NCI-H1930 (cell line): ENCODE measurements around the gene SCYL1.
A peak's percentile ranks its signal among the peaks of the same experiment; 100 is the strongest.
"Not testable (repeated sequence)": the region's sequence is repeated elsewhere in the genome, so short reads cannot be mapped to it uniquely, and the experiment has no call there.

ENCODE experiments used
- DNase-seq, 2 experiments: peaks; one replicate each; lab custom pipeline; 2025; lab: John Stamatoyannopoulos, UW

SCYL1 gene

GRCh38 chr11:65506290-65506771 lies 18.6 kb upstream of the SCYL1 start:
- no peak for DNase-seq

GRCh38 chr11:65506772-65507505 lies 17.9 kb upstream of the SCYL1 start:
- DNase-seq = peak; percentile 74 to 83

GRCh38 chr11:65512311-65512710 lies 12.6 kb upstream of the SCYL1 start:
- not testable (repeated sequence) for DNase-seq

- DNase-seq = no peak
Observed at GRCh38 chr11:65516135-65516968, 8.5 kb upstream of the SCYL1 start.

GRCh38 chr11:65518941-65519549 lies 5.8 kb upstream of the SCYL1 start:
- DNase-seq = not testable (repeated sequence)

DNA sequence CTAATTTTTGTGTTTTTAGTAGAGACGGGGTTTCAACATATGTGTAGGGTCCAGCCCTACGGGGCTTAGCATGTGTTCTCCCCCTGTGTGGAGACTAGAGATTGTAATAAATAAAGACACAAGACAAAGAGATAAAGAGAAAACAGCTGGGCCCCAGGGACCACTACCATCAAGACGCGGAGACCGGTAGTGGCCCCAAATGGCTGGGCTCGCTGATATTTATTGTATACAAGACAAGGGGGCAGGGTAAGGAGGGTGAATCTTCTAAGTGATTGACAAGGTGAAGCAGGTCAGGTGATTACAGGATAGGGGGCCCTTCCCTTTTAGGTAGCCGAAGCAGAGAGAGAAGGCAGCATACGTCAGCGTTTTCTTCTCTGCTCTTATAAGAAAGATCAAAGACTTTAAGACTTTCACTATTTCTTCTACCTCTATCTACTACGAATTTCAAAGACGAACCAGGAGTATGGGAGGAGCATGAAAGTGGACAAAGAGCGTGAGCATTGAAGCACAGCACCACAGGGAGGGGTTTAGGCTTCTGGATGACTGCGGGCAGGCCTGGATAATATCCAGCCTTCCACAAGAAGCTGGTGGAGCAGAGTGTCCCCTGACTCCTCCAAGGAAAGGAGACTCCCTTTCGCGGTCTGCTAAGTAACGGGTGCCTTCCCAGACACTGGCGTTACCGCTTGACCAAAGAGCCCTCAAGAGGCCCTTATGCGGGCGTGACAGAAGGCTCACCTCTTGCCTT lies 2.9 kb upstream of the SCYL1 start:
- DNase-seq = not testable (repeated sequence)

DNA sequence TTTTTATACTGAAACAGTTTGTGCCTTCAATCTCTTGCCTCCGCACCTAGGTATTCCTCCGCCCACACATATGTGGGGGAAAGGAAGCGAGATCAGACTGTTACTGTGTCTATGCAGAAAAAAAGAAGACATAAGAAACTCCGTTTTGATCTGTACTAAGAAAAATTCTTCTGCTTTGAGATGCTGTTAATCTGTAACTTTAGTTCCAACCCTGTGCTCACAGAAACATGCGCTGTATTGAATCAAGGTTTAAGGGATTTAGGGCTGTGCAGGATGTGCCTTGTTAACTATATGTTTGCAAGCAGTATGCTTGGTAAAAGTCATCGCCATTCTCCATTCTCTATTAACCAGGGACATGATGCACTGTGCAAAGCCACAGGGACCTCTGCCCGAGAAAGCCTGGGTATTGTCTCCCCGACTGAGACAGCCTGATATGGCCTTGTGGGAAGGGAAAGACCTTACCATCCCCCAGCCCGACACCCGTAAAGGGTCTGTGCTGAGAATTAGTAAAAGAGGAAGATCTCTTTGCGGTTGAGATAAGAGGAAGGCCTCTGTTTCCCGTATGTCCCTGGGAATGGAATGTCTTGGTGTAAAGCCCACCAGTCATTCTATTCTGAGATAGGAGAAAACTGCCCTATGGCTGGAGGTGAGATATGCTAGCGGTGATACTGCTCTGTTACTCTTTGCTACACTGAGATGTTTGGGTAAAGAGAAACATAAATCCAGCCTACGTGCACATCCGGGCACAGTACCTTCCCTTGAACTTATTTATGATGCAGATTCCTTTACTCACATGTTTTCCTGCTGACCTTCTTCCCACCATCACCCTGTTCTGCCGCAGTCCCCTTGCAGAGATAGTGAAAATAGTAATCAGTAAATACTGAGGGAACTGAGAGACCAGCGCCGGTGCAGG lies 1.9 kb upstream of the SCYL1 start:
- not testable (repeated sequence) for DNase-seq

GRCh38 chr11:65523631-65523968 lies 1.3 kb upstream of the SCYL1 start:
- not testable (repeated sequence) for DNase-seq

GRCh38 chr11:65524014-65524740 lies 706 bp upstream of the SCYL1 start:
- DNase-seq = no peak

DNA sequence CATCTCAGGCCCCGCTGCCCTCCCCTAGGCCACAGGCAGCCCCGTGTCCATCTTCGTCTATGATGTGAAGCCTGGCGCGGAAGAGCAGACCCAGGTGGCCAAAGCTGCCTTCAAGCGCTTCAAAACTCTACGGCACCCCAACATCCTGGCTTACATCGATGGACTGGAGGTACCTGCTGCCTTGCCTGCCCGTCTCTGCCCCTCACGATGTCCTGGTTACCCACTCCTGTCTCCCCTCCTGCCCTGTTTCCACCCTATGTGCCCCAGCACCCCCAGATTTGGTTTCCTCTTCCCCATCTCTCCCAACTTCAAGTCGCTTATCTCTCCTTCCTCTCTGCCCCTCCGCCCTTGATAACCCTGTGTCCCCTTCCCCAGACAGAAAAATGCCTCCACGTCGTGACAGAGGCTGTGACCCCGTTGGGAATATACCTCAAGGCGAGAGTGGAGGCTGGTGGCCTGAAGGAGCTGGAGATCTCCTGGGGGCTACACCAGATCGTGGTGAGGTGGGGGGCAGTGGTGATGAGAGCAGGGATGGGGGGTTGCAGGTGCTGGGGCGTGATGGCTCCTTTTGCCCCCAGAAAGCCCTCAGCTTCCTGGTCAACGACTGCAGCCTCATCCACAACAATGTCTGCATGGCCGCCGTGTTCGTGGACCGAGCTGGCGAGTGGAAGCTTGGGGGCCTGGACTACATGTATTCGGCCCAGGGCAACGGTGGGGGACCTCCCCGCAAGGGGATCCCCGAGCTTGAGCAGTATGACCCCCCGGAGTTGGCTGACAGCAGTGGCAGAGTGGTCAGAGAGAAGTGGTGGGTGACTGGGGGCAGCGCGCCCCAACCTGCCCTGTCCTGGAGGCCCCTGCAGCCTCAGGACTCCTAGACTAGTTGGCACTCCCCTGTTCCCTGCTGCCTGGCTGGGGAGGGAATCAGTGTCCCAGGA lies 930 bp downstream of the SCYL1 start:
- DNase-seq = no peak

DNA sequence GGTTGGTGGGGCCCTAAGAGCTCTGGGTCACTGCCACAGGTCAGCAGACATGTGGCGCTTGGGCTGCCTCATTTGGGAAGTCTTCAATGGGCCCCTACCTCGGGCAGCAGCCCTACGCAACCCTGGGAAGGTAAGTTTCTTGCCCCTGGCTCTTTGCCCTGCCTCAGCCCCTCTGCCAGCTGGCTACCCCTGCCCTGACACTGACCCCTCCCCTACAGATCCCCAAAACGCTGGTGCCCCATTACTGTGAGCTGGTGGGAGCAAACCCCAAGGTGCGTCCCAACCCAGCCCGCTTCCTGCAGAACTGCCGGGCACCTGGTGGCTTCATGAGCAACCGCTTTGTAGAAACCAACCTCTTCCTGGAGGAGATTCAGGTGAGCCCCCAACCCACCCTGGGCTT lies 1.9 kb downstream of the SCYL1 start:
- no peak for DNase-seq

DNA sequence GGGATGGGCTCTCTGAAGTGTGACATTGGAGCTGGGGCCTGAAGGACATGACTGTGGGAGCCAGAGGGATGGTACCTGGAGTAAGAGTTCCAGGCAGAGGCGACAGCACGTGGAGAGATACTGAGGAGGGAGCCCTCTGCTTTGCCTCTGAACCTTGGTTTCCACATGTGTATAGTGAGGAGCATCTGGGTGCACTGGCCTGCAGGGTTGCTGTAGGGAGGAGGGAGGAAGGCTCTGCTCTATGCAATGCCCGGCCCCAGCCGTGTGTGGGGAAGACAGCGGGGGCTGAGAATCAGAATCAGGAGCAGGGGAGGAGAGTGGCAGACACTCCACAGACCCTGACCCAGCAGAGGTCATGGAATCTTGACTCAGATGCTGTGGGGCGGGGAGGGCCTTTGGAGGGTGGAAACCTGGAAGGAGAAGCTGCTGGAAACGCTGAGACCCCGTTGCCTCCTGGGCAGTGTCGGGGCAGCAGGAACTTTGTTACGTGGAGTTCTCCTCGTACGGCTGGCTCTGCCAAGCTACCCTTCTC lies 4.0 kb downstream of the SCYL1 start:
- no peak for DNase-seq

DNA sequence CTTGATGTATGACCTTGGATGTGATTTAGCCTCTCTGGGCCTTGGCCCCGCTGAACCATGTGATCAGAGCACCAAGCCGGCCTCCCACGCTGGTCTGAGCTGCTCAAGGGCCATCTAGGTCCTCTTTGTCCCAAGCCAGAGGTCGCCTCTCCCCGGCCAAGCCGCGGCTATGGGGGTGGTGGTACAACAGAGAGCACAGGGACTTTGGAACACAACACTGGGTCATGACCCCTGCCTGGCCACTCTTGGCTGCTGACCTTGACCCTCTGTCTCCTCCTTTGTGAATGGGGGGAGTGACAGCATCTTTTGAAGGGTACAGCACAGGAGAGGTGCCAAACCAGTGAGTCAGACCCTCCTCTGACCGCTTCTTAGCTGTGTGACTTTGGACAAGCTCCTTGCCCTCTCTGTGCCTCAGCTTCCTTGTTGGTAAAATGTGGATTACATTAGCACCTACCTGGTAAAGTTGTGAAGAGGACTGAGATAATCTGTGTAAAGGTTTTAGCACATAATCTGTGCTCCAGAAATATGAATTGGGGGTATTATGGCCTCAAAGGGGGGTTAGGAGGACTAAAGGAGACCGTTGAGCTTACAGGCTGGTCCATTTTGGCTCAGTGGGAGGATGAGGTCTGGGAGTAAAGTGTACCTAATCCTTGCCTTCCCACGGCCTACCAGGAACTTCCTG lies 4.7 kb downstream of the SCYL1 start:
- DNase-seq = no peak

- DNase-seq = no peak
Observed at GRCh38 chr11:65530157-65530496, 5.2 kb downstream of the SCYL1 start.

DNA sequence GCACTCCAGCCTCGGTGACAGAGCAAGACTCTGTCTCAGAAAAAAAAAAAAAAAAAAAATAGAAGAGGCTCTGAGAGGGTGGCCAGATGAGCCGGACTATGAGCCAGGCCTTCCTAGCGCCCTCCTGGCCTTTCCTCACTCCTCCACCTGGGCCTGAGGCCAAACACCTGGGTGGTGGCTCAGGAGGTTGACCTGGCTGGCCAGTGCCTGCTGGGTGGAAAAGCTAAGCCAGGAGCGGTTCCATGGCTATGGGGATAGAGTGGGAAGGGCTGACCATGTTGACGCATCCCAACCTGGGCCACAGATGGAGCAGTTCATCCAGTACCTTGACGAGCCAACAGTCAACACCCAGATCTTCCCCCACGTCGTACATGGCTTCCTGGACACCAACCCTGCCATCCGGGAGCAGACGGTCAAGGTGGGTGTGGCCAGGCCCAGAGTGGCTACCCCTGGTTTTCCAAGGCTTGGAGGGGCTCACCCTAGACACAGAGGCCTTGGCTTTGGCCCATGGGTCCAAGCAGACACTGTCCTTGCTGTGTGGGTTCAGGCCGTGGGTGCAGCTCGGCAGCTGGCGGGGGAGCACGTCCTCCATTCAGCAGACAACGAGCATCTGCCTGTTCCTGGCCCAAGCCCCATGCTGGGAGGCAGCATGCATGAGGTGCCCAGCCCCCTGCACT lies 7.6 kb downstream of the SCYL1 start:
- no peak for DNase-seq

GRCh38 chr11:65535102-65535501 lies 10.2 kb downstream of the SCYL1 start:
- no peak for DNase-seq

GRCh38 chr11:65536412-65537295 lies 11.8 kb downstream of the SCYL1 start:
- no peak for DNase-seq
